Measurements from ENCODE around the gene MYD88.

DNA sequence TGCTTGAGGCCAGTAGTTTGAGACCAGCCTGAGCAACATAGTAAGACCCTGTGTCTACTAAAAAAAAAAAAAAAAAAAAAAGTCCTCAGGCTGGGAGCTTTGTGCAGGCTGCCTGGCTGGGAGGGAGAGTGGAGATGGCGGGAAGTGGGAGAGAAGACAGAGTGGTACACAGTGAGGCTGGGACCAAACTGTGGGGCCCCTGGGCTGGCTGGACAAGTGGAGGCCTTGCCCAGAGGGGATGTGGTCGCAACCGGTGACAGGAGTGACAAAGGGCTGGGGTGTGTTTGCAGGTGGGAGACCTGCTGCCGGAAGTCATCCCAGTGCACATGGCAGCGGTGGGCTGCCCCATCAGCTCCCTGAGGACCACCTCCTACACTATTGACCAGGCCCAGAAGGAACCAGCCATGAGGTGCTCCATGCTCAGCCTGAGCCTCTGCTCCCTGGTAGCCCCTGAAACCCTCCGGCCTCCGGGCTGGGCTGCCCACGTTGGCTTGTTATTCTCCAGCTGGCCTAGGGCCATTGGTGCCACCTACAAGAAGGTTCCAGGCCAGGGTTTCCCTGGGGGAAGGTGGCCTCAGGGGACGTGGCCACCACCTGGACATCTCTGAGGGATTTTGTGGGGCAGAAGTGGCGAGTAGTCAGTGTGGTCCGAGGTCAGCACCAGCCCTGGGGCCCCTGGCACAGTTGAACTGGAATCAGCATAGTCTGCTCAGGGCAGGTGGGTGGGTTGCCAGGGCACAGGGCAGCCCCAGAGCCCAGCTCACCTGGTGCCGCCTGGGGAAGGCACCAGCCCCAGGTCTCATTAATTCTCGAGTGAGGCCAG is 24.2 kb upstream of the MYD88 start:
- TF ChIP-seq EP300 (IDR thresholded peaks at IDR 0.05) (no peak), CTCF (IDR thresholded peaks at IDR 0.05) (no peak), POLR2AphosphoS5 (IDR thresholded peaks at IDR 0.05) (no peak)
